GM12864 (cell line): ENCODE results near the gene ETV6.

ENCODE experiments used
- DNase-seq: peaks from one replicate; pipeline ENCODE4 v3.0.0-alpha.2; 2011; ENCODE audit warnings: low read depth
- H3K4me3 ChIP-seq: 2 replicates; pipeline ENCODE4 v1.5.1; 2011; ENCODE audit warnings: mild to moderate bottlenecking, low read depth, low read length, control low read depth
- TF ChIP-seq, protein P1 (sequence below): IDR thresholded peaks from 2 replicates; pipeline ENCODE4 v1.5.1; 2011; ENCODE audit warnings: low read depth, mild to moderate bottlenecking, moderate library complexity, low read length, control low read depth, inconsistent platforms; ENCODE audit errors: missing control alignments

Gene ETV6

DNA sequence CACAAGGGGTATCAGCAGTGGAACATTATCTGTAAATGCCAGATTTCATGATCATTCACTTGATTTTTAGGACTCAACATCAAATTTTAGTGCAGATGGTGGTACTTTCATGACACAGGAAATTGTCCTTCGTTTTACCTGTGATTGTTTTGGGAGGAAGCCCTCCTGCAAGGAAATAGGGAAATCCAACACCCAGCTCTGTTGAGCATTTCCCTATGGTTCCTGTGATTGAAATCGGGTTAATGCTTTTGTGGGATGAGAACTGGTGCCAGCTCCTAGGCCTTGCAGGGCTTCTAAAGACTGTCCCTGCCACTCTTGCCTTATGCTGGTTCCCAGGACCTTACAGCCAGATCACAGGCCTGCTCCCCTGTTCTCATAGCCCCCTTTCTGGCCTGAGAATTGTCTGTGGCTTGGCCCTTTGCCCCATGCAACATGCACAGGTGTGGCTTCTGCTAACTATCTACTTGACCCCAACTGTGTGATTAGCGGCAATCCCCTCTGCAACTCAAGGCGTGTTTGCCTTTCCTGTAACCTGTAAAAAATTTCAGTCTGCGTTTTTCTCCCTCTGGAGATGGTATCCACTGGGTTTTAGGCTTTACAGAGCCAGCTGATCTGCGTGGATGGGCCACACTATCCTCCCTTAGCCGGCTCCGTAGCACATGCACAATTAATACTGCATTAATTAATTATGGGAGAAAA is 112.5 kb downstream of the ETV6 start:
- no peak overlapping the region; the same call in 1 of the 2 replicates for H3K4me3 ChIP-seq
- TF ChIP-seq, protein P1, sequence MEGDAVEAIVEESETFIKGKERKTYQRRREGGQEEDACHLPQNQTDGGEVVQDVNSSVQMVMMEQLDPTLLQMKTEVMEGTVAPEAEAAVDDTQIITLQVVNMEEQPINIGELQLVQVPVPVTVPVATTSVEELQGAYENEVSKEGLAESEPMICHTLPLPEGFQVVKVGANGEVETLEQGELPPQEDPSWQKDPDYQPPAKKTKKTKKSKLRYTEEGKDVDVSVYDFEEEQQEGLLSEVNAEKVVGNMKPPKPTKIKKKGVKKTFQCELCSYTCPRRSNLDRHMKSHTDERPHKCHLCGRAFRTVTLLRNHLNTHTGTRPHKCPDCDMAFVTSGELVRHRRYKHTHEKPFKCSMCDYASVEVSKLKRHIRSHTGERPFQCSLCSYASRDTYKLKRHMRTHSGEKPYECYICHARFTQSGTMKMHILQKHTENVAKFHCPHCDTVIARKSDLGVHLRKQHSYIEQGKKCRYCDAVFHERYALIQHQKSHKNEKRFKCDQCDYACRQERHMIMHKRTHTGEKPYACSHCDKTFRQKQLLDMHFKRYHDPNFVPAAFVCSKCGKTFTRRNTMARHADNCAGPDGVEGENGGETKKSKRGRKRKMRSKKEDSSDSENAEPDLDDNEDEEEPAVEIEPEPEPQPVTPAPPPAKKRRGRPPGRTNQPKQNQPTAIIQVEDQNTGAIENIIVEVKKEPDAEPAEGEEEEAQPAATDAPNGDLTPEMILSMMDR, result no peak
- peak; percentile 83 for DNase-seq

DNA sequence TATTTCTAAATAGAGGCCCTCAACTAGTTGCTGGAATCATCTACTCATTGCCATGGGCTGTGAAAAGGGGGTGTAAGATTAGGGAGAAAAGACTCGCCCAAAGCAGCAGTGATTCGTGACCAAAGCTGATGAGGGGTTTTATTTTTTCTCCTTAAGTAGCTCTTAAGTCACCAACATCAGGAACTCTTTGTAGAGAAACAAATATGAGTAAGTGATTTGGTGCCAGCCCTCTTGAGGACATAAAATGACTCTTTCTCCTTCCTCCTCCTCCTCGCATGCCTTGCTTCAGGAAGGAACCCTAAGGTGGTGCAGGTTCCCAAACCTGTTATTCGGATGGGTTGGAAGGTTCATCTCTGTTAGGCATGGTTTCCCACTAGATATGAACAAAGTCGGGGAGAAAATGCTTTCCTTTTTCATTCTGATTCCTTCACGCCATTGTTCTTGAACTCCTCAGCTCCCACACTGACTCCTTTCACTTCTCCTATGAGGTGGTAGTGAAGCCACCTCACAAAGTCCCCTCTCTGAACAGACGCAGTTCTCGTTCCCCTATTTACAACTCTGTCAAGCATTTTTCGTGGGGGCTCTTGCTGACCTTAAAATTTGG is 113.4 kb downstream of the ETV6 start:
- no peak for DNase-seq
- H3K4me3 ChIP-seq, result peak overlapping the region; percentile 13; the same call in 1 of the 2 replicates
- TF ChIP-seq, protein P1, result no peak

DNA sequence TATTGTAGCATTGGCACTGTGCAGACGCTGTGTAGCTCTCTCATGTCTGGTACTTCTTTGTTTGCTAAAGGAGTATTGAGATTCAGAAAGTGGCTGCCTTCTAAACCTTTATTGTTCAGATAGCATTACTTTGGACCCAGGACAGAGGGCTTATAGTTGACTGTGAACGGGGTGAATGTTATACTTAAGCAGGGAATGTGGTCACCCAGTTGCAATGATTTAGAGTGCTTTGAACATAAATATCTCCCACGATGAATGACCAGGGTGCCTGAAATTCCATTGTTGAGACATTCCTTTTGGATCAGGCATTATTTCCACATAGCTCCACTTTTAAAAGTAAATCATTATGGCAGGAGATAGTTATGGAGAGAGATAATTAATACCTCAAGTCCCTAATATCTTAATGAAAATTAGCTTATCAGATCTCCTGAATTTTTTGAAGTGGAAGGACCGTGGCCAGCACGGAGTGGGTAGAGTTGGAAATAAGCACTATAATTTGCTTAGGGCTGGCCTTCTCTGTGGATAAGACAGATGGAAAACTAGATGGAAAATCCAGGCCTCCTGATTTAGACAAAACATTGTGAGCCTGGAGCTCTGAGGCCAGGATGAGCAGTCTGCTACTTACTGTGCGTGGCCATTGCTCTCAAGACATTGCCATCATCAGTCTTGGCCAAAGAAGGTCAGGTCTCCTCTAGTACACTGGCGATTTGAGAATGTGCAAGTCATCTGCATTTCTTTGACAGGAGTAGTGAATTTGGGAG is 114.5 kb downstream of the ETV6 start:
- TF ChIP-seq, protein P1, result no peak
- DNase-seq, result no peak
- no peak overlapping the region for H3K4me3 ChIP-seq

DNA sequence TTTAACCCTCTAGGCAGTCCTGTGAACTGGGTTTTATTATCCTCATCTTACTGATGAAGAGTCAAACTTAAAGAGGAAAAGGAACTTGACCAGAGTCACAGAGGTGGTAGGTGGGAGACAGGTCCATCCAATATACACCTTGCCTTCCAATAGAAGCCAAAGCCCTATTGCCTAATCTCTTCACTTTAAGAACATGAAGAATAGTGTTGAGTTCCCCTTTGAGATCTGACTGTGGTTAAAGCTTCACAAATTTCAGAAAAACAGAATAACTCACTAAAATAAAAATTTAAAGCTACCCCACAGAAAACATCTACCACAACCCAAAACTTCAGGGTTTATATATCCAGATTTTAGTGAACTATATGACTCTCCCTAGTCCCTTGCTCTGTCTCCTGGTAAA is 115.4 kb downstream of the ETV6 start:
- DNase-seq, result no peak
- H3K4me3 ChIP-seq, result no peak overlapping the region
- TF ChIP-seq, protein P1, result no peak

DNA sequence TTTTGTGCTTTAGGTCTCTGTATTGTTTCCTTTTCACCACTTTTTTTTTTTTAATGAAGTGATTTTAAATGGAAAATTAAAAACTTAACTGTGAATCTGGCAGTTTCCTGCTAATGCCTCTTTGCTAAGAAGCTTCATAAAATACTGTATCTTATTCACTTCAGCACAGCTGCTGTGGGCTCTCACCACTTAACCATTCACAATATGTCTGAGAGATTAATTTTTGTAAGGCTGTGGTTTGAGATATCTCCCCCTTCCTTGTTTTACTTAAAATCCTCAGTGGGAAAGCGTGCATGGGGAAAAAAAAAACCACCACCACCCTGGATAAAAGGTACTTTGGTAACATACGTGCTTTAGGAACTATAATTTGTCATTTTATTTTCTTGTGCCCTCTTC is 115.9 kb downstream of the ETV6 start:
- H3K4me3 ChIP-seq, result no peak overlapping the region; the same call in 1 of the 2 replicates
- DNase-seq, result no peak
- TF ChIP-seq, protein P1, result no peak

DNA sequence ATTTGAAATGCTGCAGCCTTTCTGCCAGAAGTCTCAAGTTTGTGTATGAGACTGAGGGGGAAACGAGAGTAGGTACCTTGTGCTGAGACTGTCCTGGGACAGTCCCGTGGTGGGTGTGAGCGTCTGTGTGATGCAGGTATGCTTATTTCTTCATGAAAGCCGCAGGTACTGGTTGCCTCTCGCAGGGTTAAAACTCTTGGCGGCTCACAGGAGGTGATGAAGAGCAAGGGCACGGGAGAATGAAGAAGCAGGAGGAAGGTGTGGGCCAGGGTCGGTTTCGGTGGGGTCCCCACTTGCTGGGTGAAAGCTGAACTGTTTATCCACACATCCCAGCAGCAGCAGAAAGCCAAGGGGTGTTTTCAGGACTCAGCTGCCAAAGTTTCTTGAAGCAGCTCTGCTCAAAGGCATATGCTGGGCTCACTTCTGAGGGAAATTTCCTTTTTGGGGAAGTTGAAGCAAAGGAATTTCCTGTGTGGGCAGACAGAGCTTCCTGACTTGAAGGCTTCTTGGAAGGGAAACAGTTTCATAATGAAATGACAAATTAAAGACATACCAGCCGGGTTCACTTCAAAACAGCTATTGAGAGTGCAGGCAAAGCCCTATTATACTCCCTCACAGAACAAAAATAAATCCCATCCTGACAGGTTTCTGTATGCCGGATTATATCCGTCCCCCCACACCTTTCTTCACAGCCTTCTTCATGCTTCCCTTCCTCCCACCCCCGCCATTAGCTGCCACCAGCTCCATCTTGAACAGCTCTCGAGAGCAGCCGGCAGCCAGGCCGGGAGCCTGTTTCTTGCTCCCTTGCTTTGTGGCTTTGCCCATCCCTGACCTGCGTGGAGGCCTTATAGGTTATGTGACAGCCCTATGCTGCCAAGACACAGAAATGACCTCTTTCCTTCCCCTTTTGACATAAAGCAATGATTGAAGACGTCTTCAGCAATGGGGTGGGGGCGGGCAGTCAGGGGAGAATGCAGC is 116.6 kb downstream of the ETV6 start:
- peak; percentile 86 for DNase-seq
- H3K4me3 ChIP-seq, result no peak overlapping the region; the same call in 1 of the 2 replicates
- TF ChIP-seq, protein P1, result no peak
